Measurements from ENCODE around the gene MRPL55. TPM values are rescaled to one million over a fixed set of nuclear protein-coding genes. Genes with fewer than 3 reads are reported as not detected.
"Not testable (repeated sequence)": the region's sequence is repeated elsewhere in the genome, so short reads cannot be mapped to it uniquely, and the experiment has no call there.

Gene MRPL55
- total and polyA plus RNA-seq, 2 of the 4 experiments (the other 2 are of a cell fraction): 48.9 to 95.4 TPM

GRCh38 chr1:228111315-228111714, 2.2 kb upstream of the MRPL55 start:
- H2AK9ac ChIP-seq (replicated peaks; ENCODE audit: low read depth, low read length, poor library complexity); H3K9ac ChIP-seq (ENCODE audit: low read depth, low read length); H4K91ac ChIP-seq (ENCODE audit: insufficient read depth, low read depth, low read length); H4K5ac ChIP-seq (ENCODE audit: low read depth, low read length); H2AK5ac ChIP-seq (ENCODE audit: low read depth, low read length); POLR2A ChIA-PET (ENCODE audit: unreplicated experiment); H3K9me1 ChIP-seq (ENCODE audit: insufficient read depth, low read length); BruUV-seq (replicated peaks); H2BK120ac ChIP-seq (ENCODE audit: low read depth, low read length); ATAC-seq (ENCODE audit: low read depth); dilution Hi-C loops (cut with HindIII; ENCODE audit: low sequenced_read_pairs, unreplicated experiment); H4K20me1 ChIP-seq (ENCODE audit: insufficient read depth, low read length); CTCF ChIA-PET; intact Hi-C loops (cut with micrococcal nuclease); H3K4me1 ChIP-seq (ENCODE audit: control insufficient read depth, insufficient read depth, low read length); H3K27ac ChIP-seq (ENCODE audit: insufficient read depth, low read length); H3K27me3 ChIP-seq (ENCODE audit: control insufficient read depth, insufficient read depth, low read length); H3K4me3 ChIP-seq (ENCODE audit: insufficient read depth, low read depth, low read length); H2BK15ac ChIP-seq (ENCODE audit: low read depth, low read length); DNase-seq; H4K8ac ChIP-seq (ENCODE audit: low read depth in 2 of 2, low read length in 2 of 2); H3K9me3 ChIP-seq (ENCODE audit: control insufficient read depth, insufficient read depth, low read length); H2AFZ ChIP-seq (replicated peaks; ENCODE audit: low read length, poor library complexity); in situ Hi-C loops (cut with MboI; ENCODE audit: low sequenced_read_pairs); H2BK5ac ChIP-seq (ENCODE audit: low read depth, low read length, poor library complexity, severe bottlenecking); H3K4me2 ChIP-seq (ENCODE audit: low read depth, low read length); H3K4ac ChIP-seq (ENCODE audit: low read depth, low read length); H3K14ac ChIP-seq (replicated peaks; ENCODE audit: low read depth, low read length); H2BK20ac ChIP-seq (ENCODE audit: low read depth, low read length); H3K56ac ChIP-seq (ENCODE audit: extremely low read depth, insufficient read depth, low read length); H3K36me3 ChIP-seq (ENCODE audit: control insufficient read depth, insufficient read depth, low read length); H3K23ac ChIP-seq (ENCODE audit: low read depth, low read length); H3K18ac ChIP-seq (ENCODE audit: low read depth, low read length): not testable (repeated sequence)
- peaks cover 11 to 32% of the 10 kb centered on the region in 2 experiments; a peak in 3 of 4 replicates for H3K79me1 ChIP-seq (ENCODE audit: low read depth in 1 of 2, low read length in 2 of 2)
- 100% methylated on average over 1 of the region's 6 CpGs; no CpG with 5 or more reads in 1 of the 2 experiments for WGBS, 2 experiments (ENCODE audit: extremely low coverage in 2 of 2, insufficient read length in 1 of 2)
